ENCODE measurements around the gene CHCHD3.

DNA sequence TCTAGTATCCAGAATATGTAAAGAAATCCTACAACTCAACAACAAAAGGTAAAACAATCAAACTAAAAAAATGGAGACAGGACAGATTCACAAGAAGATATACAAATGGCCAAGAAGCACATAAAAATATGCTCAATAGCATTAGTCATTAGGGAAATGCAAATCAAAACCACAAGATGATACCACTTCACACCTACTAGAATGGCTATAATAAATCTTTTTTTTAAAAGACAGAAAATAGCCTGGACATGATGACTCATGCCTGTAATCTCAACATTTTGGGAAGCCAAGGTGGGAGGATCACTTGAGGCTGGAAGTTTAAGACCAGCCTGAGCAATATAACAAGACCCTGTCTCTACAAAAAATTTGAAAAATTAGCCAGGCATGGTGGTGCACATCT is 27.9 kb upstream of the CHCHD3 start:
- TF ChIP-seq CTCF (conservative IDR thresholded peaks at IDR 0.05 in 1 of 2, IDR thresholded peaks at IDR 0.05 in 1 of 2; ENCODE audit: low read depth in 1 of 2, low read length in 2 of 2), result no peak
- no peak for TF ChIP-seq EZH2 (IDR thresholded peaks at IDR 0.05; ENCODE audit: low read length, missing control alignments)
